Left lobe of liver (tissue), 2 donors: Measurements from ENCODE around the gene SLC25A34. TPM values are rescaled to one million over a fixed set of nuclear protein-coding genes. Genes with fewer than 3 reads are reported as not detected.

ENCODE experiments used
- ATAC-seq: fragments of 200-7000 bp; cut with Tn5 transposase; one replicate; pipeline ENCODE4 v1.9.1; 2020; ENCODE audit warnings: mild to moderate bottlenecking, moderate library complexity
- DNase-seq: peaks from one replicate; pipeline ENCODE4 v3.0.0-alpha.2; 2020; ENCODE audit warnings: low spot score
- total RNA-seq: library from RNA; stranded (reverse); gene quantifications from one replicate; pipeline ENCODE4 v1.2.1, GENCODE V29; 2021
- donor health status: DM: no; HTN: no; CAD: no; lungs with moderate emphysema.
- donor health status: DM: no; HTN: yes; CAD: no.

SLC25A34 gene
- total RNA-seq, 1 donor from 2014 or later, result 12.3 TPM

DNA sequence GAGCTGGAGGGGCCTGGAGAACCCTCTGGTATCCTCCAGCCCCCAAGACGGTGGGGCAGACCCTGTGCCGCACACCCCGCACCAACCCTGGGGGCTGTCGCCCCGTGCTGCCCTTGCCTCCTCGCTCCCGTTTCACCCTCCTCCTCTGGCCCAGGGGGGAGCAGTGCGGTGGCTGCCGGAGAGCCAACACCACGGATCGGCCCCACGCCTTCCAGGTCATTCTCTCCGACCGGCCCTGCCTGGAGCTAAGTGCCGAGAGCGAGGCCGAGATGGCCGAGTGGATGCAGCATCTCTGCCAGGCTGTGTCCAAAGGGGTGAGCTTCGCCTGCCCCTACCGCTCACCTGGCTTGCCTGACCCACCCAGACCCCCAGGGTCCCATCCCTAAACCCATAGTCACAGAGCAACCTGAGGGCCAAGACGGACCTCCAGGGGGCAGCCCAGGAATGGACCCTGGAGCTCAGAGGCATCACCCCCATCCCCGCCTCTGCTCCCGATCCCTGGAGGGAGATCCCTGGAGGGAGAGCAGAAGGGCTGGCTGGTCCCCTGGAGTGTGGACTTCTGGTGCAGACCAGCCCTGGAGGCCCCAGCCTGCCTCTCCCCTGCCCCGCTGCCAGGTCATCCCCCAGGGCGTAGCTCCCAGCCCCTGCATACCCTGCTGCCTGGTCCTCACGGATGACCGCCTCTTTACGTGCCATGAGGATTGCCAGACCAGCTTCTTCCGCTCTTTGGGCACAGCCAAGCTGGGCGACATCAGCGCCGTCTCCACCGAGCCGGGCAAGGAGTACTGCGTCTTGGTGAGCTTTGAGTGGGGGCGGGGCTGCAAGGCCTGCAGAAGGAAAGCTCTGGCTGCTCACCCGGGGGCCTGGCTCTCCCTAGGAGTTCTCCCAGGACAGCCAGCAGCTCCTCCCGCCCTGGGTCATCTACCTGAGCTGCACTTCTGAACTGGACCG is 4.0 kb upstream of the SLC25A34 start:
- DNase-seq, result no peak
- ATAC-seq, result no peak

DNA sequence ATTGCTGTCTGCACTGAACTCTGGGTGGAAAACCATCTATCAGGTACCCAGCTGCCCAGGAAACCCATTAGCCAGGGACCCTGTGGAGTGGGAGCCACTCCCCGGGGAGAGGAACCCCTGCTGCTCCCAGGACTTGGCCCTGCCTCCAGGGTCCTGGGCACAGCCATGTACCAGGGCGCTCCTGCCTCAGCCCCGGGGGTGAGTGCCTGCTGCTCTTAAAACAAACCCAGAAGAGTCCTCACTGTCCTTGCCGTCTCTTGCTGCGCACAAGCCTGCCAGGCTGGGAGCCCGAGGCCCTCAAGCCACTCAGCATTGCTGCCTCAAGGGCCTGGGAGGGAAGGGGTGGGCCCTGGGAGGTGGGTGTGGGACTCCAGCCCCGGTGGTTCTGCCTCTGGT is 3.4 kb upstream of the SLC25A34 start:
- DNase-seq, result no peak
- ATAC-seq, result no peak

DNA sequence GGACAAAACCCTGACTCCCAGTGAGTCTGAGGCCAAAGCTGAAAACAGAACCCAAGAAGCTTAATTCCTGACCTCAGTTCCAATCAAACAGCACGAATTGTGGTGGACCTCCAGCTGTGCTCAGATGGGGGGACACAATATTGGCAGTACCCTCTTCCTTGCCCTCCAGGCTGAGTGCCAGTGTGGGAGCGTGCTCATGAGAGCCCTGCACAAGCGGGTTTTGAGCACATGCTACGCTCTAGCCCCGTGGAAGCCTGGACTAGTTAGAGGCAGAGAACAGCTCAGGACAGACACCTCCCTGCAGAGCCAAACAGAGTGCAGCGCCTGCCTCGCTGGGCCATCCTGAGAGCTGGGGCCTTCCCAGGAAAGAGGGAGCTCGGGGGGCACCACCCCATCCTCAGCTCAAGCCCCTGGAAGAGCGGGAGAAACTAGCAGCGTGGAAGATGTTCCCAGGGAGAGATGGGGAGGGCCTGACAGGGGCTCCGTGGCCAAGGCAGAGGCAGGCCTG is 2.8 kb upstream of the SLC25A34 start:
- ATAC-seq (no peak), DNase-seq (no peak)

DNA sequence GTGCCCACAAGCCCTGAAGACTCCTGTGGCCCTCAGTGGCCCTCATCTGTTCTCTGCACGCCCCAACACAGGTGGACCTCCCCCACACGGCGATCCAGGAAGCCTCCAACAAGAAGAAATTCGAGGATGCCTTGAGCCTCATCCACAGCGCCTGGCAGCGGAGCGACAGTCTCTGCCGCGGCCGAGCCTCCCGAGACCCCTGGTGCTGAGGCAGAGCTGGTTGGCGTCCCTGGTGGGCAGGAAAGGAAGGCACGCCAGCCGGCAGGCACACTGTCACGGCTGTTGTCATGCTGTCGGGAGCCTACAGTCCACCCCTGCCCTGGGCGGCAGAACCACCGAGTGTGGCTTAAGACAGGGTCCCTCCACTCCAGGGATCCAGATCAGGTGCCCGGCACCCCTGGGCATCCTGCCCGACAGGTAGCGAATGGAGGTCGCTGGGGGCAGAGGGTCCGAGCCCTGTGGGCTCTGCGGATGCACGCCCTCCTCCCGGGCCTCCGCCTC is 2.3 kb upstream of the SLC25A34 start:
- DNase-seq, result no peak

DNA sequence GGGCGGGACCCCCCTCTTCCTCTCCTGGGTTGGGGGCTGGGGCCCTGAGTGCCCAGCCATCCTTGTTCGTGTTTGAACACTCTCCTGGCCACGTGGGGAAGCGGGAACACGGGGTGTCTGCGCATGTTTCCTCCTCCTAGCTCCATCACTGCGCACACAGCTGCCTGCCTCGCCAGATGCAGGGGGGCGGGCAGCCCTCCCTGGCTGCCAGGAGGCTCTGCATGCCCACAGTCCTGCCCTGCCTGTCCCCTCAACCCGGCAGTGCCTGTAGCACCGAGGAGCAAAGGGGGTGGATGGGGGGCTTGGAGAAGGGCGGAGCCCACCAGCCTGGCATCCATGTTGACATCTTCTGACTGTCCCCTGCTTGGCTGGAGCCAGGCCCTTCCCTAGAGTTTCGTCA is 1.8 kb upstream of the SLC25A34 start:
- no peak for DNase-seq

More for the DNA sequence above, 2.3 kb upstream of the SLC25A34 start:
- ATAC-seq, result no peak

DNA sequence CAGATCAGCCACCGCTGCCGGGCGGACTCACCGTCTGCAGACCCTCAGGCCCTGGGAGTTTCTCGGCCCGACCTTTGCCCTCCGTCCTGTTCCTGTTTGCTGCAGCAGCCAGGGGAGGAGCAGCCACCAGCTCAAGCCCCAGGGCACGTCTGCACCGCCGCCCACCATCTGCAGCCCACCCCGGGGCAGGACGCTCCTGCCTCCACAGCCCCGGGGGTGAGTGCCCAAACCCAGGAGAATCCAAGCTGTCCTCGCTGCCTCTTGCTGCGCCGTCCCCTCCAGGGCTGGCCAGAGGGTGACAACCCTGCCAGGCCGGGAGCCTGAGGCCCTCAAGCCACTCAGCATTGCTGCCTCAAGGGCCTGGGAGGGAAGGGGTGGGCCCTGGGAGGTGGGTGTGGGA is 1.2 kb upstream of the SLC25A34 start:
- DNase-seq (no peak), ATAC-seq (no peak)

More for the DNA sequence above, 1.8 kb upstream of the SLC25A34 start:
- ATAC-seq, result no peak

DNA sequence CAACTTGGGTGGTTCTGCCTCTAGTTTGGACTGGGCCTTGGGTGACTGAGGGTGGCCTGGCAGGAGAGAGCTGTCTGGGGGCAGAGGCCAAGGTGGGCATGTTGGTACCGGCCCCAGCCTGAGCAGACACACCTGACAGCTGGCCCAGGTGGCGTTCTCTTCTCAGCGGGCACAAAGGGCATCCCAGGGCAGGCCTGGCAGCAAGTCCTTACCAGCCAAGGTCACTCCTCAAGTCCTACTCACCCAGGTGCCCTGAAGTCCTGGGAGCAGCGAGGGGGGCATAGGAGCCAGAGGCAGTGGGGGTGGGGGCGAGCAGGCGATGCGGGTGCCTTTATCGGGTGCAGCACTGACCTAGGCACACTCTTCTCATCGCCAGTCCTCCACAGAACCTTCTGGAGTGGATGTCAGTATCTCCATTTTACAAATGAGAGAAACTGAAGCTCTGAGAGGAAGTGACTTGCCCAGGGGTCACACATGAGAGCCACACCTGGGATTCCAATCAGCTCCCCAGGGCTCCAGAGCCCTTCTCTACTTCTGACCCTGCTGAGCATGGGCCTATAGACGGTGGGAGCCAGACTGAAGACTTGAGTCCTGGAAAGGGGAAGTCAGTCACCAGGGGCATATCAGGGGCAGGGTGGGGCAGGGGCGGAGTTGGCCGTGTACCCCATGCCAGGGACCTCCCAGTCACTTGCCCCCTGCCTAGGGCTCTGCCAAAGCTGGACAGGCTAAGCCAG is 587 bp upstream of the SLC25A34 start:
- ATAC-seq (peak; percentile 52), DNase-seq (peak; percentile 76)

DNA sequence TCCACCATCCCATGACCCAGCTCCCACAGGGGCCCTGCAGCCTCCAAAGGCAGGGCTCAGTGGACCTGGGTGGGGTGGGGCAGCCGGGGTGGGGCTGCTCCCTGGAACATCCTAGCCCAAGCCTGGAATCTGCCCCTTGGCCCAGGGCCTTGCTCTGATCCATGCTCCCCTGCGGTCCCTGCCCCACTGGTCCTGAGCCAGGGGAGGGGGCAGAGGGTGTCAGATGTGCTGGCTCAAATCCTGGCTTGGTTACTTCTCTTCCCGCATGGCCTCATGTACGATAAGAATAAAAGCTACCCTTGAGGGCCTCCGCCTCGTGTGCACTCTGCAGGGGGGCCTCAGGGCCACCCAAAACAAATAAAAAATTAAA is 819 bp downstream of the SLC25A34 start:
- peak; percentile 88 for DNase-seq
- peak; percentile 58 for ATAC-seq

DNA sequence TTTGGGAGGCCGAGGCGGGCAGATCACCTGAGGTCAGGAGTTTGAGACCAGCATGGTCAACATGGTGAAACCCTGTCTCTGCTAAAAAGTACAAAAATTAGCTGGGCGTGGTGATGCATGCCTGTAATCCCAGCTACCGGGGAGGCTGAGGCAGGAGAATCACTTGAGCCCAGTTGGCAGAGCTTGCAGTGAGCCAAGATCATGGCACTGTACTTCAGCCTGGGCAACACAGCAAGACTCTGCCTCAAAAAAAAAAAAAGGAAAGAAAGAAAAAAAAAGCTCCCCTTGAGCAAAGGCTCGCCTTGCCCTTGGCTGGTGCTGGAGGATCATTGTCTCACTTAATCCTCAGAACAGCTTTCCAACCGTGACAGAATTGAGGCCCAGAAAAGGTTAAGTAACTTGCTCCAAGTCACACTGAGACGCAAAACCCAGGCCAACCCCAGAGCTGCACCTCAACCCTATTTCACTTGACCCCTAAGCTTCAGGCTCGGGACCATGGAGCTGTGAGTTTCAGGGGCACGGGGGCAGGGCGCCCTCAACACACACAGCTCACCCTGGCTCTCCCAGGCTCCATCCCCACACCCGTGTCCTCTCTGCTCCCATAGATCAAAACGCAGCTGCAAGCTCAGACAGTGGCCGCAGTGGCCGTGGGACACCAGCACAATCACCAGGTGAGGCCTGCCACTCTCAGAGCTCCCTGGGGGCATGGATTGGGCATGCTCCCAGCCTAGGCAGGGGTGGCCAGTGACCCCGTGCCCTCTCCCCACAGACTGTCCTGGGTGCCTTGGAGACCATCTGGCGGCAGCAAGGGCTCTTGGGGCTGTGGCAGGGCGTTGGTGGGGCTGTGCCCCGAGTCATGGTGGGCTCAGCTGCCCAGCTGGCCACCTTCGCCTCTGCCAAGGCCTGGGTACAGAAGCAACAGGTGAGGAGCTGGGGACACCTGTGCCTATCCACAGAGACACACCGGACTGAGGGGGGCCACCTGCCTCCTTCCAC is 1.6 kb downstream of the SLC25A34 start:
- DNase-seq (no peak), ATAC-seq (no peak)

DNA sequence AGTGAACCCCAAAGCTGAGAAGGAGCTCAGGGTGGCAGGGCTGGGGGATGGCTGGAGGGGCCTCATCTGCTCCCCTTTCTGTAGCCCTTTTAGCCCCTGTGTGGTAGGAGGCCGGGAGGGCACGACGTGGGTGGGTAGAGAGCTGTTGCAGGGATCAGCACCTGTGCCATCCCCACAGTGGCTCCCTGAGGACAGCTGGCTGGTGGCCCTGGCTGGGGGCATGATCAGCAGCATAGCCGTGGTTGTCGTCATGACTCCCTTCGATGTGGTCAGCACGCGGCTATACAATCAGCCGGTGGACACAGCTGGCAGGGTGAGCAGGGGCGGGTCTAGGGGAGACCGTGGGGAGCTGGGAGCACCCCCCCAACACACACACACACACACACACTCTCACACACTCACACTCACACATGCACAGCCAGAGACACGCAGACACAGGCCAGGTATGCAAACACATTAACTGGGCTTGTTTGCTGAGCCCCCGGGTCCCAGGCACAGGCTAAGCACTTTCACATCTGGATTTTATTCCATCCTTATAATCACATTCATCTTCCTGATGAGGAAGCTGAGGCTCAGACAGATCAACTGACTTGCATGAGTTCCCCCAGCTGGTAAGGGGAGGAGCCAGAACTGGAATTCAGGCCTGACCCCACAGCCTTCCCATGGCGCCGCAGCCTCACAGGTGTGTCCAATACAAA is 2.5 kb downstream of the SLC25A34 start:
- ATAC-seq (no peak), DNase-seq (no peak)

DNA sequence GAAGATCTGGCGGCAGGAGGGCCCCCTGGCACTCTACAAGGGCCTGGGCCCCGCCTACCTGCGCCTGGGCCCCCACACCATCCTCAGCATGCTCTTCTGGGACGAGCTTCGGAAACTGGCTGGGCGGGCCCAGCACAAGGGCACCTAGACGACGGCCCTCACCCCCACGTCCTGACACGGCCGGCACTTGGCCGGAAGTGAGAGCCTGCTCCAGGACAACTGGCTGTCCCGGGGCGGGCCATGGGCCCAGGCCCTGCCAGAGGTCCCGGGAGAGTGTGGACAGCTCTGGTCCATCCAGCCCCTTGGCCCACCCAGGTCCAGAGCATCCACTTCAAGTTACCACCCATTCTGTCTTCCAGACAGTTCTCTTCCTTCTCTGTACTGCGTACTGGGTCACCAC is 3.2 kb downstream of the SLC25A34 start:
- DNase-seq (no peak), ATAC-seq (no peak)

DNA sequence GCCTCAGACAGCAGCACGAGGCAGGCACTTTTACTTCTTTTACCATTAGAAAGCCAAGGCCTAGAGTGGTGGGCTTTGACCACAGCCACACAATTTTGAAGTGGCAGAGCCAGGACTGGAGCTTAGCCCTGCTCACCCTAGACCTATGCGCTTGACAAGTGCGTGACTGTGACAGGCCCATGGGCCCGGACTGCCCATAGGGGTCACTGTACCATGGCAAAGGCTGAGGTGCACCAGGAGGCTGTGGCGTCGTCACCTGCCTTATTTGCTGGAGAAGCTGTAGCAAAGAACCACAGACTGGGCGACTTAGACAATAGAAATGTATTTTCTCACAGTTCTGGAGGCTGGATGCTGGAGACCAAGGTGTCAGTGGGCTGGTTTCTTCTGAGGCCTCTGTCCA is 3.7 kb downstream of the SLC25A34 start:
- no peak for ATAC-seq
- DNase-seq, result no peak

DNA sequence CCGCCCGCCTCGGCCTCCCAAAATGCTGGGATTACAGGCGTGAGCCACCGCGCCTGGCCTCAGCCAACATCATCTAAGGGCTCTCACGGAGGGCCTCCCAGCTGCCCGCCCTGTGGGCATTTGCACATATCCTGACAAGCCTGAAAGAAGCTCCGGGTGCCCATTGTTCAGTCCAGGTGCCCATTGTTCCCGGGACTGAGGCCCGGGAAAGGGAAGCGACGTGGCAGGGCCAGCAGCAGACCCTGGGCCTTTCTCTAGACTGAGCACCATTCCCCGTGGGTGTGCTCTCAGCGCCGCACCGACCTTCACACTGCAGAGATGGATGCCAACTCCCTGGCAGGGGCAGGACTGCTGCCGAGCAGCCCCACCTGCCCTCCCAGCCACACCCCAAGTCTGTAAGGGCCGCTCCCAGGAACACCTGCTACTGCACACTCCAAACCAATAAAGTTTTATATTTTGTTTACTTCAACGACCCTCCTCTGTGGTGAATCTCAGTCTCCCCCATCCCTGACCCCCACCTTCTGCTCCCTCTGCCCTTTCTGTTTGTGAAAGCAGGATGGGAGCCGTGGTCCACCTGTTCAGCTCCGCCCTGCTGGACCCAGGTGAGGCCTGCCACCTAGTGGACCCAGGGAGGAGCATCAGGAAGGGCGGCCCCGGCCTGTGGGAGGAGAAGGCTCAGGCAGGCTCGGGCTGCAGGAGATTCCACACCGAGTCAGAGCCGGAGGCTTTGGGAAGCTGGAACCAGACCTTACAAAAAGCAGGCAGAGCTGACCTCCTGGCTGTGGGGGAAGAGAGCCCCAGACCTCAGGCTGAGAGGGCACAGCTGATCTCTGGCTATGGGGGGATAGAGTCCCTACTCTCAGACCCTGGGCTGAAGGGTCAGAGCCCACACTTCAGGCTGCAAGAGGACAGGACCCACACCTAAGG is 5.1 kb downstream of the SLC25A34 start:
- ATAC-seq (peak; percentile 78), DNase-seq (peak; percentile 89)

DNA sequence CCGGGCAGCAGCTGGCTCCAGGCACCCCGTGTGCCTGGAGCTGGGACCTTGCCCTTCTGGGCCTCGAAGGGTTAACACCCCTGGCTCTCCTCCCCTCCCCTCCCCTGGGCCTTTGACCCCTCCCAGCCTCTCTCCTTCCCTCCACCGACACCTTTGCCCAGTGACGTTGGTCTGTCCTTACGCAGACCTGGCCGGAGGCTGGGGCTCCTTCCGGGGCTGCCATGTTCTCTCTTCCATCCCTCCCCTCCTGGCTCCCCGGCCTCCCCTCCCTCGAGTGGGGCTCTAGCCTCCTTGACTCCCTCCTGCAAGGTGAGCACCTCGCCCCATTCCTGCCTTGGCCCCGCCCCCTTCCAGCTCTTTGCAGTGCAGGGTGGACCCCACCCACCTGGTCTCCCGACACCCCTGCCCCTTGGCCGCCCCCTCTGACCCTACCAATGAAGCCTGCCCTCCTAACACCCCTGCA is 6.3 kb downstream of the SLC25A34 start, which contains the start of gene TMEM82:
TSS of gene TMEM82 (plus strand) at position 161 of the 463 bp plus-strand sequence. CDS start at position 222, 61 bp downstream.
- DNase-seq, result peak; percentile 90
- ATAC-seq, result peak; percentile 83

DNA sequence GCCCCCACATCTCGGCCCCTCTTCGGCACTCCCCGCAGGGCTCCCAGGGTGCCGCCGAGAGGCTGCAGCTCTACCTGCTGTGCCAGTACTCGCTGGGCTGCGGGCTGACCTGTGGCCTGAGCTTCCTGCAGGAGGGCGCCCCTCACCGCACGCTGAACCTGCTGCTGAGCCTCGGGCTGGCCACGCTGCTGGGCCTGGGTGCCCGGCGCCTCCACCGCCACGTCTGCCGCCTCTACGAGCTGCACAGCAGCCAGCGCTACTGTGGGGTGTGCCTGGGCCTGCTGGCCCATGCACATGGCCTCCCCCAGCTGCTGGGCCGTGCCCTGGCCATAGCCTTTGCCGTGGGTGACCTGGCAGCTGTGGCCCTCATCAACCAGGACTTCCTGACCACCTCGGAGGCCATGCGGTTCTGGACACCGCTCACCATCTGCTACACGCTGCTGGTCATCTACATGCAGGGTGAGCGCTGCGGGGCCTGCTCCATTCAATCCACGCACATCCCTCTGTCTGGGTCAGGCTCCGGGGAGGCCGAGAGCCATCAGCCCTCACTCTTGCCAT is 8.1 kb downstream of the SLC25A34 start:
- no peak for DNase-seq
- no peak for ATAC-seq

DNA sequence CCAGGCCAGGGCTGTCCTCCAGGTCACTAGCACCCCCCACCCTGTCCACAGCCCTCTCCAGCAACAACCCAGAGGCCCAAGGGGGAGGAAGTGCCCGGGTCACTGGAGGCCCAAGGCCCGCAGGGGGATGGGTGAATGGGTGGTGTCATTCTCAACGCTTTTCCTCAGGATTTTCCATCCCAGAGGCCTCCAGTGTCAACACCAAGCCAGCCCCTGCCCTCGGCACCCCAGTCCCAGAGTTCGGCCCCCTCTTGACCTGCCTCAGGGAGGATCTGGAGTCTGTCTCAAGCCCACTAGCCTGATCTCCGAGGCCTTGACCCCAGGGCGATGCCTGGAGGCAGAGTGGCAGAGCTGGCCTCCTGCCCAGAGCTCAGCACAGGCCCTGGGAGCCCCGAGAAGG is 11.3 kb downstream of the SLC25A34 start:
- ATAC-seq (no peak), DNase-seq (no peak)

DNA sequence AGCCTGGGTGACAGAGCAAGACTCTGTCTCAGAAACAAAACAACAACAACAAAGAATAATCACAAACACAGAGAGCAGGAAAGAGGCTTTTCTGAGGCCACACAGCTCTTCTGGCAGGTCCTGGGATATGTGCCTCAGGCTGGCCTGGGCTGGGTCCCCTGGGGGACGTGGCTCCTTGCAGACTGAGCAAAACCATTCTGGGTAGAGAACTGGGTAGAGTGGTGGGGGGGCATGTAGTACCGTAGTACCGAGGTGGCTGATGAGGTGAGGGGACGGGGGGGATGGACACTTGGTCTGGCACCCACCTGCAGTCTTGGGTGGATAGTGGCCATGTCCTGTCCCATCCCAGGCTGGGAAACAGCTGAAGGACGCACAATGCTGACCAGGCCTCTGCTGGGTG is 12.2 kb downstream of the SLC25A34 start:
- ATAC-seq (no peak), DNase-seq (no peak)
